Adrenal gland (tissue), 5 donors: ENCODE results near the gene RNF7.

Source experiments
- CTCF ChIP-seq, 6 experiments: fragments of 450-650 bp in 4 of 6; fragments of 200-600 bp in 2 of 6; sonication (generic) in 1 of 6; IDR thresholded peaks; 1 replicate in 5 of 6; 2 replicates in 1 of 6; pipeline versions ENCODE4 v1.5.1 to v1.8.0; 2016 to 2021; ENCODE audit warnings: antibody characterized with exemption in 6 of 6, mild to moderate bottlenecking in 2 of 6, moderate library complexity in 1 of 6
- POLR2A ChIP-seq, 2 donors: fragments of 450-650 bp; IDR thresholded peaks; one replicate each; pipeline ENCODE4 v1.6.1; 2017; ENCODE audit warnings: antibody characterized with exemption in 2 of 2, mild to moderate bottlenecking in 2 of 2, moderate library complexity in 1 of 2
- donor health status: DM: no; HTN: no; CAD: no.

- TF ChIP-seq CTCF (IDR thresholded peaks at IDR 0.05) = no peak
- TF ChIP-seq POLR2A (IDR thresholded peaks at IDR 0.05) = no peak
These were observed 45.5 kb downstream of the RNF7 start for GRCh38 chr3:141783632-141784031.
